ENCODE data around the gene HLA-DRB5. TPM values are rescaled to one million over a fixed set of nuclear protein-coding genes. Genes with fewer than 3 reads are reported as not detected.

The HLA-DRB5 gene
- total and polyA plus RNA-seq, 2 of the 8 experiments (the other 6 are each of a cell fraction or from before 2014, with no cell fraction given) = 0.83 to 1.4 TPM

DNA sequence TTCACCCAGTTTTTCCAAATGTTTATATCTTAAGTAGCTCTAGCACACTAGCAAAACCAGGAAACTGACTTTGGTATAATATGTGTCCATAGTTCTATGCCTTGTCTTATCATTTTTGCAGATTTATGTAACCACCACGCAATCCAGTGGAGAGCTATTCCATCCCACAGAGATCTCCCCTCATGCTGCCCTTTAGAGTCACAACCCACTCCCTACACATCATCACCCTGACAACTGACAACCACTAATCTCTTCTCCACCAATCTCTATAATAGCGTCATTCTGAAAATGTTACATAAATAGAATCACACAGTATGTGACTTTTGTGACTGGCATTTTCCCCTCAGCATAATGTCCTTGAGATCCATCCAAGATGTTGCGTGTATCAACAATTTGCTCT is 29.1 kb downstream of the HLA-DRB5 start:
- Histone ChIP-seq H2BK120ac (replicated peaks; ENCODE audit: low read depth, low read length) (no peak overlapping the region), H3K27me3 (replicated peaks in 1 of 4; ENCODE audit: control insufficient read depth in 3 of 4, extremely low read depth in 1 of 4, insufficient read depth in 3 of 4, low read length in 3 of 4) (no peaks in the 10 kb centered on the region), H3K4me1 (replicated peaks in 1 of 4; ENCODE audit: control insufficient read depth in 3 of 4, insufficient read depth in 4 of 4, low read length in 3 of 4) (no peaks in the 10 kb centered on the region), H2AFZ (ENCODE audit: low read length) (no peak overlapping the region), H3K79me1 (ENCODE audit: low read depth, low read length) (no peaks in the 10 kb centered on the region), H3K36me3 (ENCODE audit: control insufficient read depth in 2 of 4, insufficient read depth in 4 of 4, low read length in 3 of 4) (no peaks in the 10 kb centered on the region), H2BK5ac (ENCODE audit: low read depth, low read length) (no peak overlapping the region), H3K14ac (ENCODE audit: insufficient read length) (no peak overlapping the region), H2BK12ac (ENCODE audit: low read depth, low read length) (no peak overlapping the region), H3K56ac (replicated peaks; ENCODE audit: insufficient read length, low read depth, low read length) (no peak overlapping the region), H2BK15ac (ENCODE audit: low read length) (no peak overlapping the region), H3K23ac (ENCODE audit: insufficient read length) (no peak overlapping the region), H4K8ac (ENCODE audit: extremely low read depth, insufficient read depth, low read length) (no peak overlapping the region), H3K4ac (replicated peaks; ENCODE audit: insufficient read length, low read depth, low read length) (no peak overlapping the region), H4K5ac (ENCODE audit: insufficient read length, low read depth, low read length) (no peak overlapping the region), H3K9ac (replicated peaks in 1 of 4; ENCODE audit: extremely low read depth in 1 of 4, low read depth in 3 of 4, low read length in 3 of 4) (no peak overlapping the region), H3K9me3 (ENCODE audit: insufficient read depth in 2 of 2, low read depth in 1 of 2, low read length in 1 of 2) (no peaks in the 10 kb centered on the region), H2AK5ac (ENCODE audit: low read depth, low read length) (no peak overlapping the region), H3K4me3 (ENCODE audit: extremely low read depth in 1 of 4, insufficient read depth in 2 of 4, low read depth in 3 of 4, low read length in 4 of 4) (no peak overlapping the region), H4K91ac (replicated peaks; ENCODE audit: insufficient read length, low read length) (no peak overlapping the region), H4K20me1 (replicated peaks in 1 of 2; ENCODE audit: control insufficient read depth in 1 of 2, insufficient read depth in 2 of 2, low read length in 2 of 2) (no peaks in the 10 kb centered on the region), H3K23me2 (ENCODE audit: low read depth, low read length) (no peaks in the 10 kb centered on the region), H3K18ac (ENCODE audit: extremely low read depth, low read length) (no peak overlapping the region), H2BK20ac (ENCODE audit: low read length) (no peak overlapping the region), H3K27ac (ENCODE audit: low read depth, low read length) (no peak overlapping the region), H3K79me2 (ENCODE audit: control insufficient read depth in 1 of 2, insufficient read depth in 2 of 2, low read length in 2 of 2) (no peaks in the 10 kb centered on the region), H3K4me2 (ENCODE audit: insufficient read depth in 1 of 2, low read depth in 2 of 2, low read length in 2 of 2) (no peak overlapping the region)
- 30% methylated on average over 3 of the region's 3 CpGs; no CpG with 5 or more reads in 1 of the 2 experiments for WGBS, 2 experiments (ENCODE audit: extremely low coverage in 1 of 2, insufficient coverage in 1 of 2, insufficient read length in 1 of 2, insufficient replicate concordance in 2 of 2, low coverage in 1 of 2, low lambda C conversion rate in 2 of 2, missing lambda C conversion rate in 1 of 2)
- DNase-seq (ENCODE audit: low read depth in 1 of 2, low spot score in 2 of 2) (no peak), FAIRE-seq (no peak)
- CTCF ChIA-PET (ENCODE audit: partially characterized antibody) = no interaction called here
- POLR2A ChIA-PET (ENCODE audit: partially characterized antibody) = no interaction called here
- no peak for TF ChIP-seq JUND (IDR thresholded peaks at IDR 0.05; ENCODE audit: low read length)
- TF ChIP-seq POLR2A (IDR thresholded peaks at IDR 0.05; ENCODE audit: control extremely low read depth in 1 of 2, low read depth in 2 of 2, low read length in 2 of 2) = no peak
- no peak for TF ChIP-seq RBBP5 (IDR thresholded peaks at IDR 0.05; ENCODE audit: borderline replicate concordance, low read depth, low read length)
- no peak for TF ChIP-seq FOSL1 (IDR thresholded peaks at IDR 0.05; ENCODE audit: insufficient read depth, low read depth, low read length)
- TF ChIP-seq BCL11A (IDR thresholded peaks at IDR 0.05; ENCODE audit: low read depth in 2 of 2, low read length in 2 of 2) = no peak
- TF ChIP-seq KDM4A (IDR thresholded peaks at IDR 0.05; ENCODE audit: low read depth, low read length, severe bottlenecking) = no peak
- no peak for TF ChIP-seq EZH2 (IDR thresholded peaks at IDR 0.05; ENCODE audit: low read depth, low read length, severe bottlenecking)
- TF ChIP-seq MAFK (IDR thresholded peaks at IDR 0.05; ENCODE audit: low read depth, low read length) = no peak
- no peak for TF ChIP-seq KDM1A (IDR thresholded peaks at IDR 0.05; ENCODE audit: borderline replicate concordance, low read length)
- TF ChIP-seq RXRA (IDR thresholded peaks at IDR 0.05; ENCODE audit: insufficient read depth, low read depth, low read length) = no peak
- no peak for TF ChIP-seq PHF8 (conservative IDR thresholded peaks at IDR 0.05; ENCODE audit: low read depth, low read length)
- no peak for TF ChIP-seq SP4 (IDR thresholded peaks at IDR 0.05; ENCODE audit: low read length)
- TF ChIP-seq SUZ12 (IDR thresholded peaks at IDR 0.05; ENCODE audit: low read length) = no peak
- no peak for TF ChIP-seq CBX5 (IDR thresholded peaks at IDR 0.05; ENCODE audit: low read depth, low read length)
- no peak for TF ChIP-seq CBX8 (IDR thresholded peaks at IDR 0.05; ENCODE audit: borderline replicate concordance, low read depth, low read length)
- no peak for TF ChIP-seq HDAC6 (IDR thresholded peaks at IDR 0.05; ENCODE audit: low read depth, low read length)
